ENCODE data around the gene UVSSA.

UVSSA gene

GRCh38 chr4:1367230-1367935 lies 20.4 kb downstream of the UVSSA start:
- DNase-seq (ENCODE audit: low read depth), result no peak
- TF ChIP-seq, protein P1, sequence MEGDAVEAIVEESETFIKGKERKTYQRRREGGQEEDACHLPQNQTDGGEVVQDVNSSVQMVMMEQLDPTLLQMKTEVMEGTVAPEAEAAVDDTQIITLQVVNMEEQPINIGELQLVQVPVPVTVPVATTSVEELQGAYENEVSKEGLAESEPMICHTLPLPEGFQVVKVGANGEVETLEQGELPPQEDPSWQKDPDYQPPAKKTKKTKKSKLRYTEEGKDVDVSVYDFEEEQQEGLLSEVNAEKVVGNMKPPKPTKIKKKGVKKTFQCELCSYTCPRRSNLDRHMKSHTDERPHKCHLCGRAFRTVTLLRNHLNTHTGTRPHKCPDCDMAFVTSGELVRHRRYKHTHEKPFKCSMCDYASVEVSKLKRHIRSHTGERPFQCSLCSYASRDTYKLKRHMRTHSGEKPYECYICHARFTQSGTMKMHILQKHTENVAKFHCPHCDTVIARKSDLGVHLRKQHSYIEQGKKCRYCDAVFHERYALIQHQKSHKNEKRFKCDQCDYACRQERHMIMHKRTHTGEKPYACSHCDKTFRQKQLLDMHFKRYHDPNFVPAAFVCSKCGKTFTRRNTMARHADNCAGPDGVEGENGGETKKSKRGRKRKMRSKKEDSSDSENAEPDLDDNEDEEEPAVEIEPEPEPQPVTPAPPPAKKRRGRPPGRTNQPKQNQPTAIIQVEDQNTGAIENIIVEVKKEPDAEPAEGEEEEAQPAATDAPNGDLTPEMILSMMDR (IDR thresholded peaks at IDR 0.05; ENCODE audit: control insufficient read depth, extremely low read depth, insufficient read depth), result no peak
- no peak overlapping the region for H3K4me3 ChIP-seq (ENCODE audit: low read depth, low read length)

DNA sequence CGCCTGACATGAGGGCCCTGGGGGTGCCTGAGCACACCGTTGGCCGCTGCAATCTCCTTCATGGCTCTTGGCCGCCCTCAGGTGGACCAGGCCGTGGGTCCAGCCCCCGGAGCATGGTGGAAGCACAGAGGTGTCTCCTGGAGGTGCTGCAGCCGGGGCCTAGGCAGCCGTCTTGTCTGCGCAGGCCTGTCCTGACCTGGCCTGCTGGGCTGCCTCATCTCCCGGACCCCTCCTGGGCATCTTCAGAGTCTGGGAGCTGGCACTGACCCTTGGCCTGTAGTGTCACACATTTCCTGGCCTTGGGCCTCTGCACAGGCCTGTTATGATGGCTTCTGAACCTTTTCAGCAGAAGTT lies 20.9 kb downstream of the UVSSA start:
- DNase-seq (ENCODE audit: low read depth), result no peak
- TF ChIP-seq, protein P1 (IDR thresholded peaks at IDR 0.05; ENCODE audit: control insufficient read depth, extremely low read depth, insufficient read depth), result no peak

GRCh38 chr4:1368421-1369090 lies 21.5 kb downstream of the UVSSA start:
- TF ChIP-seq, protein P1 (IDR thresholded peaks at IDR 0.05; ENCODE audit: control insufficient read depth, extremely low read depth, insufficient read depth), result no peak
- DNase-seq (ENCODE audit: low read depth), result no peak

More for the DNA sequence above, 20.9 kb downstream of the UVSSA start:
- H3K4me3 ChIP-seq (ENCODE audit: low read depth, low read length), result no peak overlapping the region

DNA sequence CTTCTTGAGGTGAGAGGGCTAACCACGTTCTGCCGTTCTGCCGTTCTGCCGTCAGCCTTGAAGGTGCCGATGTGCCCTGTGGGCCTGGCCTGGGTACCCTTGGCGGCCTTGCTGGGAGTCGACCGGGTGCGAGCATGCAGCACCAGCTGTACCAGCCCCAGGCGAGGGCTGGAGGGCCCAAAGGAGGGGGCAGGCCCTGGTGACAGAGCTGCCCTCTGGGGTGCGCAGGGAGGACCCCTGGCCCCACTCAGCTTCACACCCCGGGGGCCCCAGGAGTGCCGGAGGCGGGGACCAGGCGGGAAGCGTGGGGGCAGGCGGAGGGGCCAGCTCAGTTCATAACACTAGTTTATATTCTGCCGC lies 22.1 kb downstream of the UVSSA start:
- TF ChIP-seq, protein P1 (IDR thresholded peaks at IDR 0.05; ENCODE audit: control insufficient read depth, extremely low read depth, insufficient read depth), result no peak
- no peak for DNase-seq (ENCODE audit: low read depth)
- H3K4me3 ChIP-seq (ENCODE audit: low read depth, low read length), result no peak overlapping the region

More at GRCh38 chr4:1368421-1369090, 21.5 kb downstream of the UVSSA start:
- H3K4me3 ChIP-seq (ENCODE audit: low read depth, low read length), result no peak overlapping the region

- no peak for DNase-seq (ENCODE audit: low read depth)
- H3K4me3 ChIP-seq (ENCODE audit: low read depth, low read length), result no peak overlapping the region
- TF ChIP-seq, protein P1 (IDR thresholded peaks at IDR 0.05; ENCODE audit: control insufficient read depth, extremely low read depth, insufficient read depth), result no peak
Measured at GRCh38 chr4:1369479-1370079, 22.6 kb downstream of the UVSSA start.

DNA sequence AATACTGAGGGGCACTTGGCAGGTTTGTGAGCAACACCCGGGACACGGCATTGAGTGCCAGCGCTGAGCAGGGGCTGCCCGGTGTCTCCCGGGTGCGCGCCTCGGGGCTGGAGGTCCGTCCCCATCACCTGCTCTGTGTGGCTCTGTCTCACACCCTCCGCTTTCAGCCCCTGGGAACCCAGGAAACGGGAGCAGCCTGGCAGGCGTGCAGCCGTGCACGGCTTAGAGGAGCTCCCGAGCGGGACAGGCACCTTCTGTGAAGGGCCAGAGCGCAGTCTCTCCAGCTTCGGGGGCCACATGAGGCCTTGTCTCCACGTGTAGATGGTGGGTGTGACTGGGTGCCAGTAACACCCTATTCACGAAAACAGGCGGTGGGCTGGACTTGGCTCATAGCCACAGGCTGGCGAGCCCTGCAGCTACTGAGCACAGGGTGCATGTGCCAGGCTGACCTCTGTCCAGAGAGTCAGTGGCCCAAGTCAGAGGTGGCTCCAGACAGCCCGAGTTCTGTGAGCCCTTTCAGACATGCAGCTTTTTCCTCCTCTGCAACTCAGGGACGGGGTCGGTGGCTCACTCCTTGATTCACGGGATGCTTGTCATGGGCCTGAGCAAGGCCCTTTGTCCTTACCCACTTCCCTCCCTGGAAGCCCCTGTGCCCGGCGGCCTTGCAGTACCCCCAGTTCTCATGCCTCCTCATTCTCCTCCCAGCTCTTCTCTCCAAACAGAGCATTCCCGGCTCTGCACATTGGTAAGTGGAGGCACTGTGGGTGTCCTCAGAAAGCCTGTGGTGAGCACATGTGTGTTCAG lies 23.5 kb downstream of the UVSSA start:
- DNase-seq (ENCODE audit: low read depth), result no peak
- TF ChIP-seq, protein P1 (IDR thresholded peaks at IDR 0.05; ENCODE audit: control insufficient read depth, extremely low read depth, insufficient read depth), result no peak
- no peak overlapping the region for H3K4me3 ChIP-seq (ENCODE audit: low read depth, low read length)

All from LNCaP clone FGC (cell line).